ENCODE results near the gene CENPS. TPM values are rescaled to one million over a fixed set of nuclear protein-coding genes. Genes with fewer than 3 reads are reported as not detected.
"Not testable (repeated sequence)": the region's sequence is repeated elsewhere in the genome, so short reads cannot be mapped to it uniquely, and the experiment has no call there.

Gene CENPS
- polyA plus RNA-seq, 4 donors = 11.3 to 28.3 (median 26.6) TPM

DNA sequence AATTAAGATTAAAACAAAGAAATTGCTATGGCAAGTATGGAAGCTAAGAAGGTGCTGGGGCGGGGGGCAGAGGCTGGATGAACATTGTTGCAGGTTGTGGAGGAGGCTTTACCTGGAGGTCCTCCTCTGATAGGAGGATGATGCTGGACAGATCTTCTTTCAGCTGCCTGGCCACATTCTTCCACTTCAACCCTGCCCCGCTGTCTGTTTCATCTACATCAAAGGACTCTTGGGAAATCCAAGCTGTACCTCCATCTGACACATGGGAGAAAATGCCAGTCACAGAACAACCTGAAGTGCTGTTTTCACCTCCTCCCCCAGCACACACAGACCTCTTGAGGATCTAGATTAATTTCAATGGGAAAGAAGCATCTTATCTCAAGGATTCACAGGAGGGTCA lies 36.8 kb downstream of the CENPS start:
- no peak overlapping the region for H3K4me3 ChIP-seq (ENCODE audit: low read depth in 1 of 3, low read length in 3 of 3)
- FAIRE-seq (no peak), DNase-seq (no peak)
- H3K9me3 ChIP-seq (ENCODE audit: control insufficient read depth in 2 of 2, insufficient read depth in 1 of 2, low read depth in 1 of 2, low read length in 1 of 2) = no peaks in the 10 kb centered on the region
- H3K4me1 ChIP-seq (ENCODE audit: control insufficient read depth in 3 of 3, insufficient read depth in 2 of 3, low read depth in 1 of 3, low read length in 2 of 3) = peaks cover 0 to 2% (median 0%) of the 10 kb centered on the region in 3 donors
- H3K36me3 ChIP-seq (ENCODE audit: control insufficient read depth in 3 of 3, insufficient read depth in 2 of 3, low read depth in 1 of 3, low read length in 3 of 3) = peaks cover 10 to 64% (median 15%) of the 10 kb centered on the region in 3 donors
- H3K27me3 ChIP-seq (ENCODE audit: control insufficient read depth in 3 of 3, insufficient read depth in 3 of 3, low read length in 3 of 3) = no peaks in the 10 kb centered on the region
- no peak overlapping the region for H3K27ac ChIP-seq (ENCODE audit: low read depth in 1 of 3, low read length in 2 of 3)
- WGBS, 3 donors = 94 to 100% (median 99%) methylated on average over 2 of the region's 2 CpGs

DNA sequence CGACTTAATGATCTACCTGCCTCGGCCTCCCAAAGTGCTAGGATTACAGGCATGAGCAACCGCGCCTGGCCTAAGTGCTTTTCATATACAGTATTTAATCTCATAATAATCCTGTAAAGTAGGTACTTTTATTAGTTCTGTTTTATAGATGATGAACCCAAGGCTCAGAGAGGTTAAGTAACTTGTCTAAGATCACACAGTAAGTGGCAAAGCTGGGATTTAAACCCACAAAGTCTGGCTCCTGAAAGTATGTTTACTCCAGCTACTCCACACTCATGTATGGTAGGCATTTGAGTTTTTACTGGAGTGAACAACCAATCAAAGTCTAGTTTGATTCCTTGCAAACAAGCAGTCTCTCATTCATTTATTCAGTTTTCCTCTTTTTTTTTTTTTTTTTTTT lies 39.8 kb downstream of the CENPS start:
- H3K36me3 ChIP-seq (ENCODE audit: control insufficient read depth in 3 of 3, insufficient read depth in 2 of 3, low read depth in 1 of 3, low read length in 3 of 3) = peaks cover 3 to 40% (median 3%) of the 10 kb centered on the region in 3 donors
- 97 to 100% (median 97%) methylated on average over 4 of the region's 4 CpGs for WGBS, 3 donors

DNA sequence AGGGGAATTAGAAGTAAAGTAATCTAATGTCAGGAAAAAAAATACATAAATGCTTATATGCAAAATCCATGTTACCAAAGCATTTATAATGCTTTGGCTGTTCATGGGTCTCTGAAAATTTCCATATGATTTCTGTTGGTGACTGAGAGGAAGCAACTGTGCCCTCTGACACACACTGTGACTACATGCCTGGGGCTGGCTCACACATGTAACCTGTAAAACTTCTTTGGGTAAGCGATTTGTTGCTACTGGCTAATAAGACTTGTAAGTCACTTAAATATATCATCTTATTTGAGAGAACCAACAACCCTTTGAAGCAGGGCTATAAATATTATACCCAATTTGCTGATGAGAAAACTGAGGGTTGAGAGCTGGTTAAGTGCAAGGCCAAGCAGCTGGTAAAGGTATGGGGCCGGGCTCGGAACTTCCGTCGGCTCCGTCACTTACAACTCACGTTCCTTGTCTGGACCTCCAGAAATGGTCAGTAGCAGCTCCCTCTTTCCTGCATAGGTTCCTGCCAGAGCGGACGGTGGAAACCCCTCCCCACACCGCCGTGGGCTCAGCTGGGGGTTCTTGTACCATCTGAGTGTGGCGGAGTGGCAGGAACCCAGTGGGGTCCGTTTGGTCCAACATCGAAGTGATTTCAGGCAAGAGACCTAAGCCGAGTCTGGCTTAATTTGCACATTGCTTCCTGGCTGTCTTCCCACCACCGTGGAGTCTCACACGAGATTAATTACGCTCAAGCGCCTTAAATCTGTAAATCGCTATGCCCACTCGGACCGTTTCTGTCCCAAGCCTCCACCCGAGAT lies 41.4 kb downstream of the CENPS start:
- Histone ChIP-seq H3K27me3 (ENCODE audit: control insufficient read depth in 3 of 3, insufficient read depth in 3 of 3, low read length in 3 of 3) (no peaks in the 10 kb centered on the region), H3K4me1 (ENCODE audit: control insufficient read depth in 3 of 3, insufficient read depth in 2 of 3, low read depth in 1 of 3, low read length in 2 of 3) (peaks cover 0 to 10% (median 2%) of the 10 kb centered on the region in 3 donors), H3K4me3 (ENCODE audit: low read depth in 1 of 3, low read length in 3 of 3) (peak overlapping the region; percentile 61 to 77 (median 75)), H3K27ac (ENCODE audit: low read depth in 1 of 3, low read length in 2 of 3) (peak overlapping the region; percentile 7 to 66 (median 64)), H3K36me3 (ENCODE audit: control insufficient read depth in 3 of 3, insufficient read depth in 2 of 3, low read depth in 1 of 3, low read length in 3 of 3) (peaks cover 3 to 25% (median 3%) of the 10 kb centered on the region in 3 donors), H3K9me3 (ENCODE audit: control insufficient read depth in 2 of 2, insufficient read depth in 1 of 2, low read depth in 1 of 2, low read length in 1 of 2) (no peaks in the 10 kb centered on the region)
- 5 to 8% (median 7%) methylated on average over 23 of the region's 23 CpGs for WGBS, 3 donors
- DNase-seq (no peak), FAIRE-seq (no peak)

More for the DNA sequence above, 39.8 kb downstream of the CENPS start:
- peaks cover 0 to 2% (median 0%) of the 10 kb centered on the region in 3 donors for H3K4me1 ChIP-seq (ENCODE audit: control insufficient read depth in 3 of 3, insufficient read depth in 2 of 3, low read depth in 1 of 3, low read length in 2 of 3)
- no peak overlapping the region for H3K4me3 ChIP-seq (ENCODE audit: low read depth in 1 of 3, low read length in 3 of 3)
- FAIRE-seq (no peak), DNase-seq (no peak)
- H3K27ac ChIP-seq (ENCODE audit: low read depth in 1 of 3, low read length in 2 of 3) = no peak overlapping the region
- no peaks in the 10 kb centered on the region for H3K27me3 ChIP-seq (ENCODE audit: control insufficient read depth in 3 of 3, insufficient read depth in 3 of 3, low read length in 3 of 3)
- H3K9me3 ChIP-seq (ENCODE audit: control insufficient read depth in 2 of 2, insufficient read depth in 1 of 2, low read depth in 1 of 2, low read length in 1 of 2) = no peaks in the 10 kb centered on the region

DNA sequence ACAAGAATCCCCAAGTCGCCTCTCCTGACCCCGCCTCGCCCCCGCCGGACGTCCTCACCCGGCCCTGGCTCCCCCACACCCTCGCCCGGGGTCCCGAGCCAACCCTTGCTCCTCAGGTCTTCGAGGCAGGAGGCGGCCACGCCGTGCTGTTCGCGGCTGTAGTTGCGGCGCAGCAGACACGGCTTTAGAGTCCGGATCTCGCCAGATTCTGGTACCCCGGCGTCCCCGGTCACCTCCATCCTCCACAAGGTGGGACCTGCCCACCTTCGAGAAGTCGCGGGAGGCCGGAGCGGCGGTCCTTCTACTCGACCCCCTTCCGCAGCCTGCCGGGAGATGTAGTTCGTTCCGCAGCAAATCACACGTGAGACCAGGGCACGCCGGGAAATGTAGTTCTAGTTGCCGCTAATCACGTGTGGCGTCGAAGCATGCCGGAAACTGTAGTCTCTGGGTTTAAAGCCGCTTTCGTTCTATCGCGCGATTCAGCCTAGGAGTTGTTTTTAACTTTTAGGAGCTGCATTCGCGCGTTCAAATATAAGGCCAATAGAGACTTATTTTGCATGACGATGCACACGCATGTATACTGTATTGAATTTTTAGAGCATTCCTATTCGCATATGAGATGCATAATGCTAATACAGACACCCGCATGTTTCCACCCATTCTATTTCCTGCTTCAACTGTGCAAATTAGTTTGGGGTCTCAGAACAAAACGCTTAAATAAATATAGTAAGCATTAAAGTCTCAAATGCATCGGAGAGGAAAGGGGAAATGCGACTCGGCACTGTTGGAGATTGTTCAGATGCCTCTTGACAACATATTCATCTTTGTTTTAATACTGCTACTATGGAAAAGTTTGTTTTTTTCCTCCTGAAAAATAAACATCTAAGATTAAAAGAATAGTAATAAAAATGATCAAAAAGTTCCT lies 42.2 kb downstream of the CENPS start, which contains the start of gene DFFA:
DFFA (minus strand) TSS at position 310 of the 925 bp plus-strand sequence; CDS start at position 239, 71 bp downstream.
- WGBS, 3 donors = 1% methylated on average over 58 to 59 of the region's 59 CpGs
- H3K9me3 ChIP-seq (ENCODE audit: control insufficient read depth in 2 of 2, insufficient read depth in 1 of 2, low read depth in 1 of 2, low read length in 1 of 2) = no peaks in the 10 kb centered on the region
- DNase-seq (peak; percentile 96 to 98), FAIRE-seq (no peak)
- peak within 1 kb of the TSS; percentile 61 to 77 (median 75) for H3K4me3 ChIP-seq (ENCODE audit: low read depth in 1 of 3, low read length in 3 of 3)
- no peaks in the 10 kb centered on the region for H3K27me3 ChIP-seq (ENCODE audit: control insufficient read depth in 3 of 3, insufficient read depth in 3 of 3, low read length in 3 of 3)
- peaks cover 0 to 12% (median 2%) of the 10 kb centered on the region in 3 donors for H3K4me1 ChIP-seq (ENCODE audit: control insufficient read depth in 3 of 3, insufficient read depth in 2 of 3, low read depth in 1 of 3, low read length in 2 of 3)
- peaks cover 0 to 17% (median 0%) of the 10 kb centered on the region in 3 donors for H3K36me3 ChIP-seq (ENCODE audit: control insufficient read depth in 3 of 3, insufficient read depth in 2 of 3, low read depth in 1 of 3, low read length in 3 of 3)
- H3K27ac ChIP-seq (ENCODE audit: low read depth in 1 of 3, low read length in 2 of 3) = peak within 1 kb of the TSS; percentile 7 to 66 (median 64)

DNA sequence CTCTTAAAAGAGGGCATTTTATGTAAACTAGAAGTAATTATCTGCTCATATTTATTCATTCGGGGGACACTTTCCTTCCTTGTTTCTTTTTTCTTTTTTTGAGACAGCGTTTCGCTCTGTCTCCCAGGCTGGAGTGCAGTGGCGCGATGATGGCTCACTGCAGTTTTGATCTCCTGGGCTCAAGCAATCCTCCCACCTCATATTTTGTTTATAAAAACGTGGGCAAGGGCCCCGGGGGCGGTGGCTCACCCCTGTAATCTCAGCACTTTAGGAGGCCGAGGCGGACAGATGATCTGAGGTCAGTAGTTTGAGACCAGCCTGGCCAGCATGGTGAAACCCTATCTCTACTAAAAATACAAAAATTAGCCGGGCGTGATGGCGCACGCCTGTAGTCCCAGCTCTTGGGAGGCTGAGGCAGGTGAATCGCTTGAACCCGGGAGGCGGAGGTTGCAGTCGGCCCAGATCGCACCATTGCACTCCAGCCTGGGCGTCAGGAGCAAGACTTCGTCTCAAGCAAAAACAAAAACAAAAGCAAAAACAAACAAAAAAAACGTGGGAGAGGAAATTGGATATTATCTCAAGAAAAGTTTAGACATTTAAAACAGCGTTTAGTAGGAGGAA lies 43.0 kb downstream of the CENPS start:
- no peak overlapping the region for H3K27ac ChIP-seq (ENCODE audit: low read depth in 1 of 3, low read length in 2 of 3)
- DNase-seq (no peak), FAIRE-seq (no peak)
- H3K27me3 ChIP-seq (ENCODE audit: control insufficient read depth in 3 of 3, insufficient read depth in 3 of 3, low read length in 3 of 3) = no peaks in the 10 kb centered on the region
- no peak overlapping the region for H3K4me3 ChIP-seq (ENCODE audit: low read depth in 1 of 3, low read length in 3 of 3)
- 86 to 92% (median 92%) methylated on average over 23 of the region's 23 CpGs for WGBS, 3 donors
- H3K36me3 ChIP-seq (ENCODE audit: control insufficient read depth in 3 of 3, insufficient read depth in 2 of 3, low read depth in 1 of 3, low read length in 3 of 3) = peaks cover 0 to 15% (median 0%) of the 10 kb centered on the region in 3 donors
- no peaks in the 10 kb centered on the region for H3K9me3 ChIP-seq (ENCODE audit: control insufficient read depth in 2 of 2, insufficient read depth in 1 of 2, low read depth in 1 of 2, low read length in 1 of 2)
- peaks cover 0 to 12% (median 2%) of the 10 kb centered on the region in 3 donors for H3K4me1 ChIP-seq (ENCODE audit: control insufficient read depth in 3 of 3, insufficient read depth in 2 of 3, low read depth in 1 of 3, low read length in 2 of 3)

DNA sequence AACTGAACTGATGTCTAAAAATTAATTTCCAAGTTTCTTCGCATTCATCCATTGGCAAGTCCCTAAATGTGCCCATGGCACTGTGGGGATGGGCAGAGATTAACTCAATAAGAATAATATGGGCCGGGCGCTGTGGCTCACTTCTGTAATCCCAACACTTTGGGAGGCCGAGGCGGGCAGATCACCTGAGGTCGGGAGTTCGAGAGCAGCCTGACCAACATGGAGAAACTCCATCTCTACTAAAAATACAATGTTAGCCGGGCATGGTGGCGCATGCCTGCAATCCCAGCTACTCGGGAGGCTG lies 44.0 kb downstream of the CENPS start:
- FAIRE-seq; DNase-seq; H3K27me3 ChIP-seq (ENCODE audit: control insufficient read depth in 3 of 3, insufficient read depth in 3 of 3, low read length in 3 of 3); H3K9me3 ChIP-seq (ENCODE audit: control insufficient read depth in 2 of 2, insufficient read depth in 1 of 2, low read depth in 1 of 2, low read length in 1 of 2): not testable (repeated sequence)
- WGBS, 3 donors = 87 to 92% (median 88%) methylated on average over 10 of the region's 10 CpGs
- H3K4me3 ChIP-seq (ENCODE audit: low read depth in 1 of 3, low read length in 3 of 3) = peak overlapping the region in 2 of 3 donors; percentile 70 to 92
- H3K36me3 ChIP-seq (ENCODE audit: control insufficient read depth in 3 of 3, insufficient read depth in 2 of 3, low read depth in 1 of 3, low read length in 3 of 3) = peaks cover 0 to 13% (median 2%) of the 10 kb centered on the region in 3 donors
- peaks cover 0 to 17% (median 2%) of the 10 kb centered on the region in 3 donors for H3K4me1 ChIP-seq (ENCODE audit: control insufficient read depth in 3 of 3, insufficient read depth in 2 of 3, low read depth in 1 of 3, low read length in 2 of 3)
- H3K27ac ChIP-seq (ENCODE audit: low read depth in 1 of 3, low read length in 2 of 3) = peak overlapping the region in 1 of 3 donors; percentile 92

DNA sequence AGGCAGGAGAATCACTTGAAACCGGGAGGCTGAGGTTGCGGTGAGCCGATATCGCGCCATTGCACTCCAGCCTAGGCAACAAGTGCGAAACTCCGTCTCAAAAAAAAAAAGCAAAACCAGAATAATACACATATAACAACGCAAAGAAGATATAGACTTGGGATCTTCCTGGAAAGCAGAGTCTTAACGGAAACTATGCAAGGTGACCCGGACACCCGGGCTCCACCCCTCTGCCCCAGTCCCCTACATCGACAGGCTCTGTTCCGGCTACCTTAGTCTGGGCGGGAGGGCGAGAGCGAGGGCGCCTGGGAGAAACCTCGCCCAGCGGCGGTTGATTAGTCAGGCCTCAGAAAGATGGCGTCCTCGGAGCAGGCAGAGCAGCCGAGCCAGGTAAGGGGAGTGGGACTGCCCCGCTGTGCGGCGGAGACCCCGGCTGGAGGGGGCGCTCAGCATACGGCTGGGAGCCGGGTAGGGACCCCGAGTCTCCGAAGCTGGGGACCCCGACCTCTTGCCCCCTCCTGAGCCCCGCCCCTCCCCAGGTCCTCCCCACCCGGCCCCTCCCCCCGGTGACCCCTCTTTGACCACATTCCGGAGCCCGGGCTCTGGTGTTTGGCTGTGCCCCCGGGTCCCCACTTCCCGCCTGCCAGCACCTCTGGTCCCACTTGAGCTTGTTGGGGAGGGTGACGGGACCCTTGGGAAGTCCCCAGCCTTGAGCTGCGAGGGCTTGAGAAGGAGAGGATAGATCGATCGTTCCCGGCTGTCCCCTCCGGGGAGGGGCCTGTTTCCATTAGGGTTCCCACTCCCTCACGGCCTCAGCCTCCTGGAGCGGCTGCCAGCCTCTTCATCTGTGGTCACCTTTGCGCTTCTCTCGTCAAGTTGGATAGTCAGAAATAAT lies 44.6 kb downstream of the CENPS start, which contains the start of gene PEX14:
PEX14 (plus strand) TSS at position 338 of the 895 bp plus-strand sequence; CDS start at position 355, 17 bp downstream.
- Histone ChIP-seq H3K4me3 (ENCODE audit: low read depth in 1 of 3, low read length in 3 of 3) (peak within 1 kb of the TSS; percentile 70 to 99 (median 92)), H3K27me3 (ENCODE audit: control insufficient read depth in 3 of 3, insufficient read depth in 3 of 3, low read length in 3 of 3) (no peaks in the 10 kb centered on the region), H3K27ac (ENCODE audit: low read depth in 1 of 3, low read length in 2 of 3) (peak within 1 kb of the TSS; percentile 84 to 92 (median 86)), H3K4me1 (ENCODE audit: control insufficient read depth in 3 of 3, insufficient read depth in 2 of 3, low read depth in 1 of 3, low read length in 2 of 3) (peaks cover 0 to 17% (median 2%) of the 10 kb centered on the region in 3 donors), H3K36me3 (ENCODE audit: control insufficient read depth in 3 of 3, insufficient read depth in 2 of 3, low read depth in 1 of 3, low read length in 3 of 3) (peaks cover 0 to 11% (median 2%) of the 10 kb centered on the region in 3 donors), H3K9me3 (ENCODE audit: control insufficient read depth in 2 of 2, insufficient read depth in 1 of 2, low read depth in 1 of 2, low read length in 1 of 2) (no peaks in the 10 kb centered on the region)
- DNase-seq (peak; percentile 94 to 95), FAIRE-seq (no peak)
- WGBS, 3 donors = 11 to 14% (median 12%) methylated on average over 39 to 50 of the region's 50 CpGs

All from small intestine (tissue), 7 donors.